H1 (cell line): ENCODE results near the gene KCNQ2. TPM values are rescaled to one million over a fixed set of nuclear protein-coding genes. Genes with fewer than 3 reads are reported as not detected.
A peak's percentile ranks its signal among the peaks of the same experiment; 100 is the strongest.

Experiments
- CTCF ChIA-PET: fragments of 300-600 bp; sonication (Branson Sonifier 250); formaldehyde crosslinking; loops from one replicate; lab custom pipeline; 2021; ENCODE audit not compliant: partially characterized antibody; lab: Charles Lee
- POLR2A ChIA-PET: fragments of 300-600 bp; sonication (Branson Sonifier 250); formaldehyde crosslinking; loops from one replicate; lab custom pipeline; 2021; ENCODE audit warnings: inconsistent platforms; ENCODE audit not compliant: partially characterized antibody; lab: Charles Lee
- DNase-seq, 2 experiments: peaks; one replicate each; pipeline versions ENCODE4 v3.0.0 to v3.0.0-alpha.2; 2010 to 2022; ENCODE audit warnings: low spot score in 2 of 2, low read depth in 1 of 2, mixed read lengths in 1 of 2
- FAIRE-seq: peaks from 2 replicates; lab custom pipeline; 2011; peaks lifted over from hg19 to GRCh38; lab: Jason Lieb, UNC
- H2AFZ ChIP-seq: 2 replicates; pipeline ENCODE4 v1.8.1; 2012; ENCODE audit warnings: low read length, inconsistent platforms
- H2AK5ac ChIP-seq: 2 replicates; pipeline ENCODE4 v1.6.1; 2013; ENCODE audit warnings: low read depth, low read length
- H2BK120ac ChIP-seq: replicated peaks from 2 replicates; pipeline ENCODE3; 2013; ENCODE audit warnings: low read depth, low read length, inconsistent platforms
- H2BK12ac ChIP-seq: 2 replicates; pipeline ENCODE4 v1.6.1; 2013; ENCODE audit warnings: low read depth, low read length
- H2BK15ac ChIP-seq: 2 replicates; pipeline ENCODE4 v1.6.1; 2013; ENCODE audit warnings: low read length
- H2BK20ac ChIP-seq: 2 replicates; pipeline ENCODE4 v1.6.1; 2013; ENCODE audit warnings: low read length
- H2BK5ac ChIP-seq: 2 replicates; pipeline ENCODE4 v1.6.1; 2013; ENCODE audit warnings: low read depth, low read length
- H3K14ac ChIP-seq: 2 replicates; pipeline ENCODE4 v1.6.1; 2013; ENCODE audit warnings: inconsistent platforms; ENCODE audit not compliant: insufficient read length
- H3K18ac ChIP-seq: 2 replicates; pipeline ENCODE4 v1.6.1; 2013; ENCODE audit warnings: low read length; ENCODE audit errors: extremely low read depth
- H3K23ac ChIP-seq: 2 replicates; pipeline ENCODE4 v1.6.1; 2013; ENCODE audit warnings: inconsistent platforms; ENCODE audit not compliant: insufficient read length
- H3K23me2 ChIP-seq: 2 replicates; pipeline ENCODE4 v1.6.1; 2013; ENCODE audit warnings: low read depth, low read length
- H3K27ac ChIP-seq: 2 replicates; pipeline ENCODE4 v1.6.1; 2011; ENCODE audit warnings: low read depth, low read length, inconsistent platforms
- H3K27me3 ChIP-seq, 4 experiments: replicated peaks in 1 of 4; 1 replicate in 1 of 4; 2 replicates in 3 of 4; pipeline versions ENCODE4 v1.6.1 to v1.8.1; 2011 to 2013; ENCODE audit warnings: low read length in 3 of 4, mild to moderate bottlenecking in 3 of 4, inconsistent platforms in 2 of 4, mixed read lengths in 2 of 4, moderate library complexity in 1 of 4; ENCODE audit not compliant: control insufficient read depth in 3 of 4, insufficient read depth in 3 of 4; ENCODE audit errors: extremely low read depth in 1 of 4
- H3K36me3 ChIP-seq, 4 experiments: 2 replicates each; pipeline versions ENCODE4 v1.6.1 to v1.8.1; 2011 to 2013; ENCODE audit warnings: mild to moderate bottlenecking in 4 of 4, low read length in 3 of 4, moderate library complexity in 2 of 4, control low read depth in 1 of 4, inconsistent platforms in 1 of 4; ENCODE audit not compliant: insufficient read depth in 4 of 4, control insufficient read depth in 2 of 4
- H3K4ac ChIP-seq: replicated peaks from 2 replicates; pipeline ENCODE3; 2013; ENCODE audit warnings: low read length, low read depth, mixed read lengths, inconsistent platforms; ENCODE audit not compliant: insufficient read length
- H3K4me1 ChIP-seq, 4 experiments: replicated peaks in 1 of 4; 1 replicate in 1 of 4; 2 replicates in 3 of 4; pipeline versions ENCODE4 v1.6.1 to v1.8.1; 2011 to 2013; ENCODE audit warnings: low read length in 3 of 4, inconsistent platforms in 2 of 4, mixed read lengths in 1 of 4; ENCODE audit not compliant: insufficient read depth in 4 of 4, control insufficient read depth in 3 of 4
- H3K4me2 ChIP-seq, 2 experiments: 2 replicates each; pipeline versions ENCODE4 v1.6.1 to v1.8.1; 2011 to 2013; ENCODE audit warnings: low read depth in 2 of 2, low read length in 2 of 2, control low read depth in 1 of 2, inconsistent platforms in 1 of 2, mild to moderate bottlenecking in 1 of 2; ENCODE audit not compliant: insufficient read depth in 1 of 2
- H3K4me3 ChIP-seq, 4 experiments: fragments of 200-600, 300-600 bp in 1 of 4; sonication (generic), shearing (Covaris generic), sonication (Bioruptor Twin) in 1 of 4; 2 replicates each; pipeline versions ENCODE4 v1.5.1 to v1.8.1; 2011 to 2016; ENCODE audit warnings: low read length in 4 of 4, low read depth in 3 of 4, control low read depth in 2 of 4, inconsistent platforms in 2 of 4, mild to moderate bottlenecking in 2 of 4, mixed read lengths in 1 of 4, moderate library complexity in 1 of 4; ENCODE audit not compliant: insufficient read depth in 2 of 4; ENCODE audit errors: extremely low read depth in 1 of 4
- H3K56ac ChIP-seq: replicated peaks from 2 replicates; pipeline ENCODE3; 2013; ENCODE audit warnings: low read depth, mild to moderate bottlenecking, mixed read lengths, low read length, inconsistent platforms; ENCODE audit not compliant: insufficient read length
- H3K79me1 ChIP-seq: 2 replicates; pipeline ENCODE4 v1.6.1; 2013; ENCODE audit warnings: low read depth, low read length, control low read depth
- H3K79me2 ChIP-seq, 2 experiments: 2 replicates each; pipeline versions ENCODE4 v1.6.1 to v1.8.1; 2012 to 2013; ENCODE audit warnings: low read length in 2 of 2, mild to moderate bottlenecking in 2 of 2, inconsistent platforms in 1 of 2; ENCODE audit not compliant: insufficient read depth in 2 of 2, control insufficient read depth in 1 of 2
- H3K9ac ChIP-seq, 4 experiments: replicated peaks in 1 of 4; 1 replicate in 1 of 4; 2 replicates in 3 of 4; pipeline versions ENCODE4 v1.6.1 to v1.8.1; 2011 to 2013; ENCODE audit warnings: low read depth in 3 of 4, low read length in 3 of 4, control low read depth in 2 of 4, mild to moderate bottlenecking in 2 of 4, moderate library complexity in 2 of 4, inconsistent platforms in 1 of 4; ENCODE audit errors: extremely low read depth in 1 of 4
- H3K9me3 ChIP-seq, 2 experiments: 2 replicates each; pipeline versions ENCODE4 v1.6.1 to v1.8.1; 2012 to 2013; ENCODE audit warnings: mild to moderate bottlenecking in 2 of 2, moderate library complexity in 2 of 2, control low read depth in 1 of 2, inconsistent platforms in 1 of 2, low read depth in 1 of 2, low read length in 1 of 2, mixed read lengths in 1 of 2; ENCODE audit not compliant: insufficient read depth in 2 of 2
- H4K20me1 ChIP-seq, 2 experiments: replicated peaks in 1 of 2; 2 replicates each; pipeline versions ENCODE3 to v1.8.1; 2011 to 2013; ENCODE audit warnings: inconsistent platforms in 2 of 2, low read length in 2 of 2, mild to moderate bottlenecking in 1 of 2; ENCODE audit not compliant: insufficient read depth in 2 of 2, control insufficient read depth in 1 of 2
- H4K5ac ChIP-seq: 2 replicates; pipeline ENCODE4 v1.6.1; 2013; ENCODE audit warnings: low read length, low read depth, mixed read lengths, inconsistent platforms; ENCODE audit not compliant: insufficient read length
- H4K8ac ChIP-seq: 2 replicates; pipeline ENCODE4 v1.8.0; 2013; ENCODE audit warnings: mild to moderate bottlenecking, moderate library complexity, low read length, inconsistent platforms; ENCODE audit not compliant: insufficient read depth; ENCODE audit errors: extremely low read depth
- H4K91ac ChIP-seq: replicated peaks from 2 replicates; pipeline ENCODE3; 2013; ENCODE audit warnings: low read length, mixed read lengths, inconsistent platforms; ENCODE audit not compliant: insufficient read length
- EGR1 ChIP-seq: IDR thresholded peaks from 2 replicates; pipeline ENCODE4 v1.6.1; 2011; ENCODE audit warnings: low read depth, low read length, borderline replicate concordance
- FOSL1 ChIP-seq: IDR thresholded peaks from 2 replicates; pipeline ENCODE4 v1.6.1; 2011; ENCODE audit warnings: mild to moderate bottlenecking, low read depth, low read length, moderate library complexity; ENCODE audit not compliant: insufficient read depth
- KDM1A ChIP-seq: fragments of 200-600, 300-600 bp; sonication (generic); IDR thresholded peaks from 2 replicates; pipeline ENCODE4 v1.7.1; 2016; ENCODE audit warnings: mild to moderate bottlenecking, low read length, borderline replicate concordance
- WGBS, 2 experiments: shearing (Covaris generic) in 1 of 2; methylation state at CpG; one replicate each; pipeline versions ENCODE4 v1.1.6 to v1.1.7; 2013 to 2015; ENCODE audit warnings: low lambda C conversion rate in 2 of 2, mixed read lengths in 2 of 2, inconsistent platforms in 1 of 2, low coverage in 1 of 2, missing lambda C conversion rate in 1 of 2; ENCODE audit not compliant: insufficient replicate concordance in 2 of 2, insufficient coverage in 1 of 2, insufficient read length in 1 of 2; ENCODE audit errors: extremely low coverage in 1 of 2, missing lambda C conversion rate in 1 of 2; 5-methylcytosine and 5-hydroxymethylcytosine counted together
- polyA plus RNA-seq, 7 experiments: library from polyadenylated mRNA; depleted of rRNA in 3 of 7; stranded (reverse) in 5 of 7; unstranded in 2 of 7; fragments of >200 nt in 5 of 7; fragments of 200-250 nt in 2 of 7; gene quantifications; 1 replicate in 5 of 7; 2 replicates in 1 of 7; 4 replicates in 1 of 7; pipeline versions ENCODE4 v1.2.1 to v1.2.3, GENCODE V29; 2011 to 2013; ENCODE audit warnings: missing spikeins in 2 of 7, mixed read lengths in 2 of 7
- total RNA-seq: library from RNA; stranded (reverse); fragmentation: NEBNext Ultra II Directional; extraction: Animal tissue kit (Norgen Biotek cat#: 25700); gene quantifications from 2 replicates; pipeline ENCODE4 v1.2.1, GENCODE V29; 2021

The KCNQ2 gene
- total and polyA plus RNA-seq, 2 of the 8 experiments (the other 6 are each of a cell fraction or from before 2014, with no cell fraction given), result 82.6 to 243 TPM

DNA sequence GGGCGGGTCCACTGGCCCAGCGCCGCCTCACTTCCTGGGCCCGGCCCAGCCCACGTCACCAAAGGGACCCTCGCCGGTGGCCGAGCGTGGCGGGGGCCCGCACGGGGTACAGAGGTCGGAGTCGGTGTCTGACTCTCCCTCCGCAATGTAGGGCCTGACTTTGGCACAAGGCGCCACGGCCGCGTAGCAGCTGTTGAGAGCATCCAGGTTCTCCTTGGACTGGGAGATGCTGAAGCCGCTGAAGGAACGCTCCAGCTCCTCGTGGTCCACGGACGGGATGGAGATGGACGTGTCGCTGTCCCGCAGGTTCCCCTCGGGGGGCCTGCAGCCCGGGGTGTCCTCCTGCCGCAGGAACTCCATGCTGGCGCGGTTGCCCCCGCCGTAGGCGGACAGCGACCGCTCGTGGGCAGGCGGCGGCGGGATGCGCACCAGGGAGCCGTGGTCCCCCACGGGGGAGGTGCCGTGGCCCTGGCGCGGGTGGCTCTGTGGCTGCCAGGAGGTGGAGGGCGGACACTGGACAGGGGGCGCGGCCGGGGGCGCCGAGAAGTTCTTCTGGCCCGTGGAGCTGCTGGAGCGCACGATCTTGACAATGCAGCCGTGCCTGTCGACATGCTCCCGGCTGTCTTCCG, 65.7 kb downstream of the KCNQ2 start:
- Histone ChIP-seq H4K5ac (no peak overlapping the region), H2BK12ac (no peak overlapping the region), H2BK120ac (no peak overlapping the region), H2BK20ac (no peak overlapping the region), H4K91ac (no peak overlapping the region), H3K4me1 (peaks cover 4 to 25% (median 14%) of the 10 kb centered on the region in 4 experiments; a peak in 5 of 7 replicates), H3K79me2 (no peaks in the 10 kb centered on the region), H2BK5ac (no peak overlapping the region), H3K23ac (no peak overlapping the region), H4K20me1 (peaks cover 0 to 4% of the 10 kb centered on the region in 2 experiments), H3K56ac (no peak overlapping the region), H3K79me1 (no peaks in the 10 kb centered on the region), H3K9me3 (no peaks in the 10 kb centered on the region), H3K23me2 (peaks cover 4% of the 10 kb centered on the region; the same call in 1 of the 2 replicates), H2AFZ (no peak overlapping the region), H4K8ac (no peak overlapping the region), H3K27ac (no peak overlapping the region), H3K18ac (no peak overlapping the region), H3K4me2 (no peak overlapping the region), H3K4ac (no peak overlapping the region), H3K27me3 (no peaks in the 10 kb centered on the region), H3K14ac (no peak overlapping the region), H3K4me3 (no peak overlapping the region), H2AK5ac (no peak overlapping the region), H3K36me3 (no peaks in the 10 kb centered on the region), H2BK15ac (no peak overlapping the region), H3K9ac (no peak overlapping the region)
- DNase-seq (no peak), FAIRE-seq (no peak)
- TF ChIP-seq KDM1A (no peak), FOSL1 (0 out of 2 replicates have a peak, but pooled peaks have one; percentile 13), EGR1 (peak; percentile 57; the same call in 1 of the 2 replicates)
- ChIA-PET CTCF (interaction anchor here (1.3 kb wide), 1 partner anchor 22 kb away, joined by 3 read pairs; no protein-coding TSS in a partner anchor), POLR2A (interaction anchor here (1.0 kb wide), 1 partner anchor 11 kb away, joined by 3 read pairs; no protein-coding TSS in a partner anchor)
- WGBS, 2 experiments, result 95% methylated on average over 42 of the region's 60 CpGs; no CpG with 5 or more reads in 1 of the 2 experiments
